ENCODE results near the gene FARS2.

DNA sequence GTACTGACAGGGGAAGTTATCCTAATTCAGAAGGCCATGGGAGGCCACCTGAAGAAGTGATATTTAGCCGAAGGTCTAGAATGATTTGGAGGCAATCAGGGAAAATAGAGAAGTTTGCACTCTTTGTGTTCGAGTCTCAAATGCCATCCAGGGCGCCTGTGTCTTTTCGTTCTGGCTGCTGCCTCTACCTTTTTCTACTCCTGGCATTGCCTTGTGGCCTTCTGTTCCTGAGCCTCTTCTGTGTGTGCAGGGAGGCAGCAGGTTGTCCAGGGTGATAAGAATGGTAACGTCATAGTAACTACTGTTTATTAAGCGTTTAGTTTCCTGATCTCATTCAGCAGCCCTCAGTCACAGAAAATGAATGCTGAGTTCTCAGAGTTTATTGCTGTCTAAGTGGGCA lies 252.1 kb downstream of the FARS2 start:
- no peak for TF ChIP-seq POLR2A (conservative IDR thresholded peaks at IDR 0.05)
- TF ChIP-seq ZKSCAN1 (IDR thresholded peaks at IDR 0.05; ENCODE audit: low read depth, low read length) = no peak
- TF ChIP-seq, protein P1, sequence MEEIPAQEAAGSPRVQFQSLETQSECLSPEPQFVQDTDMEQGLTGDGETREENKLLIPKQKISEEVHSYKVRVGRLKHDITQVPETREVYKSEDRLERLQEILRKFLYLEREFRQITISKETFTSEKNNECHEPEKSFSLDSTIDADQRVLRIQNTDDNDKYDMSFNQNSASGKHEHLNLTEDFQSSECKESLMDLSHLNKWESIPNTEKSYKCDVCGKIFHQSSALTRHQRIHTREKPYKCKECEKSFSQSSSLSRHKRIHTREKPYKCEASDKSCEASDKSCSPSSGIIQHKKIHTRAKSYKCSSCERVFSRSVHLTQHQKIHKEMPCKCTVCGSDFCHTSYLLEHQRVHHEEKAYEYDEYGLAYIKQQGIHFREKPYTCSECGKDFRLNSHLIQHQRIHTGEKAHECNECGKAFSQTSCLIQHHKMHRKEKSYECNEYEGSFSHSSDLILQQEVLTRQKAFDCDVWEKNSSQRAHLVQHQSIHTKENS (CRISPR knock-in tag; IDR thresholded peaks at IDR 0.05) = no peak
- no peak for TF ChIP-seq ARID2 (IDR thresholded peaks at IDR 0.05)
- TF ChIP-seq, protein P2, sequence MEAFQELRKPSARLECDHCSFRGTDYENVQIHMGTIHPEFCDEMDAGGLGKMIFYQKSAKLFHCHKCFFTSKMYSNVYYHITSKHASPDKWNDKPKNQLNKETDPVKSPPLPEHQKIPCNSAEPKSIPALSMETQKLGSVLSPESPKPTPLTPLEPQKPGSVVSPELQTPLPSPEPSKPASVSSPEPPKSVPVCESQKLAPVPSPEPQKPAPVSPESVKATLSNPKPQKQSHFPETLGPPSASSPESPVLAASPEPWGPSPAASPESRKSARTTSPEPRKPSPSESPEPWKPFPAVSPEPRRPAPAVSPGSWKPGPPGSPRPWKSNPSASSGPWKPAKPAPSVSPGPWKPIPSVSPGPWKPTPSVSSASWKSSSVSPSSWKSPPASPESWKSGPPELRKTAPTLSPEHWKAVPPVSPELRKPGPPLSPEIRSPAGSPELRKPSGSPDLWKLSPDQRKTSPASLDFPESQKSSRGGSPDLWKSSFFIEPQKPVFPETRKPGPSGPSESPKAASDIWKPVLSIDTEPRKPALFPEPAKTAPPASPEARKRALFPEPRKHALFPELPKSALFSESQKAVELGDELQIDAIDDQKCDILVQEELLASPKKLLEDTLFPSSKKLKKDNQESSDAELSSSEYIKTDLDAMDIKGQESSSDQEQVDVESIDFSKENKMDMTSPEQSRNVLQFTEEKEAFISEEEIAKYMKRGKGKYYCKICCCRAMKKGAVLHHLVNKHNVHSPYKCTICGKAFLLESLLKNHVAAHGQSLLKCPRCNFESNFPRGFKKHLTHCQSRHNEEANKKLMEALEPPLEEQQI (IDR thresholded peaks at IDR 0.05) = no peak
- no peak for TF ChIP-seq COPS2 (conservative IDR thresholded peaks at IDR 0.05)
- TF ChIP-seq, protein P3, sequence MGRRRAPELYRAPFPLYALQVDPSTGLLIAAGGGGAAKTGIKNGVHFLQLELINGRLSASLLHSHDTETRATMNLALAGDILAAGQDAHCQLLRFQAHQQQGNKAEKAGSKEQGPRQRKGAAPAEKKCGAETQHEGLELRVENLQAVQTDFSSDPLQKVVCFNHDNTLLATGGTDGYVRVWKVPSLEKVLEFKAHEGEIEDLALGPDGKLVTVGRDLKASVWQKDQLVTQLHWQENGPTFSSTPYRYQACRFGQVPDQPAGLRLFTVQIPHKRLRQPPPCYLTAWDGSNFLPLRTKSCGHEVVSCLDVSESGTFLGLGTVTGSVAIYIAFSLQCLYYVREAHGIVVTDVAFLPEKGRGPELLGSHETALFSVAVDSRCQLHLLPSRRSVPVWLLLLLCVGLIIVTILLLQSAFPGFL (CRISPR knock-in tag; IDR thresholded peaks at IDR 0.05) = no peak
- TF ChIP-seq YY1 (IDR thresholded peaks at IDR 0.05; ENCODE audit: borderline replicate concordance in 1 of 3, control insufficient read depth in 1 of 3, extremely low read depth in 1 of 3, insufficient read depth in 3 of 3, insufficient read length in 1 of 3, insufficient replicate concordance in 2 of 3, low read depth in 1 of 3, low read length in 2 of 3) = no peak
- TF ChIP-seq, protein P4, sequence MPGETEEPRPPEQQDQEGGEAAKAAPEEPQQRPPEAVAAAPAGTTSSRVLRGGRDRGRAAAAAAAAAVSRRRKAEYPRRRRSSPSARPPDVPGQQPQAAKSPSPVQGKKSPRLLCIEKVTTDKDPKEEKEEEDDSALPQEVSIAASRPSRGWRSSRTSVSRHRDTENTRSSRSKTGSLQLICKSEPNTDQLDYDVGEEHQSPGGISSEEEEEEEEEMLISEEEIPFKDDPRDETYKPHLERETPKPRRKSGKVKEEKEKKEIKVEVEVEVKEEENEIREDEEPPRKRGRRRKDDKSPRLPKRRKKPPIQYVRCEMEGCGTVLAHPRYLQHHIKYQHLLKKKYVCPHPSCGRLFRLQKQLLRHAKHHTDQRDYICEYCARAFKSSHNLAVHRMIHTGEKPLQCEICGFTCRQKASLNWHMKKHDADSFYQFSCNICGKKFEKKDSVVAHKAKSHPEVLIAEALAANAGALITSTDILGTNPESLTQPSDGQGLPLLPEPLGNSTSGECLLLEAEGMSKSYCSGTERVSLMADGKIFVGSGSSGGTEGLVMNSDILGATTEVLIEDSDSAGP (CRISPR knock-in tag; IDR thresholded peaks at IDR 0.05) = no peak
- no peak for TF ChIP-seq ZNF274 (IDR thresholded peaks at IDR 0.05; ENCODE audit: borderline replicate concordance, low read depth, low read length)
- TF ChIP-seq ESRRA (IDR thresholded peaks at IDR 0.05; ENCODE audit: borderline replicate concordance, low read depth) = no peak
